ENCODE measurements around the gene PELI2.

DNA sequence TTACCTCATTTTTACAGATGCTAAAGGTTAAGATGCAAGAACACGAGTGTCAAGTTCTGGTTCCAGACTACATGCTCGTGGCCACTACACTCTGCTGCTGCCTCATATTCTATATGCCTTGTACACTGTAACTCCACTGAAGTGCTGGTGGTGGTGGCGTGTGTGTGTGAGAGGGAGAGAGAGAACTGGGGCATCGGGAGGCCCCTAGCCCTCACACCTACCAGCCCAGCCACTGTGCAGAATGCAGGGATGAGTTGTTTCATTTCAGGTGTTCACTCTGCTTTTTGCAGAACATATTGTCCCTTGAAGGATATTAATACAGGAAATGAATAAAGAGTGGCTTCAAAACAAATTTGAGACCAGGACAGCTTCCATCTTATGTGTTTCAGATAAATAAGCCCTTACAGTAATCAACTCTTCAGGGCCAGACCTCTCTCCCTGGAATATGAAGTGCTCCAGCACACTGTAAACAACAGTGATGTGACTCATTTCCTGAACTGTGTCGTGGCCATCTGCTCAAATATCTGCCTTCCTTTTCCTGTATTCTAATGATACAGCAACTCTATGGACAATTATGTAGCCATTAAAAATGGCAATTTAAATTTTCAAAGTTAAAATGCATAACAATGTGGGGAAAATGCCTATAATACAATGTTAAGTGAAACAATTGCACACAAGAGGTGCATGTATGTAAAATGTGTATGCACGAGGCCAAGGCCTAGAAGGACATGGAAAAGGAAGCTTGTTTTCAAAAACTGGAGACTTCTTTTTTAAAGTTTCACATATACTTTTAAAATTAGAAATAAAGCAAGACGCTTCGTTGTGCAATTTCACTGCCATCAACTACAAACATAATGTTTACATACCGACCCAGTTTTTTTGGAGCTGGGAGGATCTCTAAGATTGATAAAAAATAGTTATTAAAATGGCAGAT, 215.4 kb downstream of the PELI2 start:
- TF ChIP-seq, protein P1, sequence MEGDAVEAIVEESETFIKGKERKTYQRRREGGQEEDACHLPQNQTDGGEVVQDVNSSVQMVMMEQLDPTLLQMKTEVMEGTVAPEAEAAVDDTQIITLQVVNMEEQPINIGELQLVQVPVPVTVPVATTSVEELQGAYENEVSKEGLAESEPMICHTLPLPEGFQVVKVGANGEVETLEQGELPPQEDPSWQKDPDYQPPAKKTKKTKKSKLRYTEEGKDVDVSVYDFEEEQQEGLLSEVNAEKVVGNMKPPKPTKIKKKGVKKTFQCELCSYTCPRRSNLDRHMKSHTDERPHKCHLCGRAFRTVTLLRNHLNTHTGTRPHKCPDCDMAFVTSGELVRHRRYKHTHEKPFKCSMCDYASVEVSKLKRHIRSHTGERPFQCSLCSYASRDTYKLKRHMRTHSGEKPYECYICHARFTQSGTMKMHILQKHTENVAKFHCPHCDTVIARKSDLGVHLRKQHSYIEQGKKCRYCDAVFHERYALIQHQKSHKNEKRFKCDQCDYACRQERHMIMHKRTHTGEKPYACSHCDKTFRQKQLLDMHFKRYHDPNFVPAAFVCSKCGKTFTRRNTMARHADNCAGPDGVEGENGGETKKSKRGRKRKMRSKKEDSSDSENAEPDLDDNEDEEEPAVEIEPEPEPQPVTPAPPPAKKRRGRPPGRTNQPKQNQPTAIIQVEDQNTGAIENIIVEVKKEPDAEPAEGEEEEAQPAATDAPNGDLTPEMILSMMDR (IDR thresholded peaks at IDR 0.05) = no peak
- no peak for TF ChIP-seq POLR2A (IDR thresholded peaks at IDR 0.05)

Measured in prostate gland (tissue), 2 donors.